PC-3 (cell line): ENCODE measurements around the gene DCTN3. TPM values are rescaled to one million over a fixed set of nuclear protein-coding genes. Genes with fewer than 3 reads are reported as not detected.
A peak's percentile ranks its signal among the peaks of the same experiment; 100 is the strongest.

Experiments
- ATAC-seq: fragments of 200-7000 bp; cut with Tn5 transposase; 2 replicates; pipeline ENCODE4 v1.9.1; 2020; ENCODE audit warnings: mild to moderate bottlenecking, moderate library complexity
- BruUV-seq: library from RNA; stranded (reverse); fragments of 400-500 nt; replicated peaks from 2 replicates; lab custom pipeline; 2021; lab: Mats Ljungman, UMichigan
- CTCF ChIA-PET: fragments of 300-600 bp; sonication (Branson Sonifier 250); formaldehyde crosslinking; loops from one replicate; lab custom pipeline; 2022; ENCODE audit warnings: antibody characterized with exemption; lab: Charles Lee
- POLR2A ChIA-PET: fragments of 300-600 bp; sonication (Branson Sonifier 250); formaldehyde crosslinking; loops from one replicate; lab custom pipeline; 2022; ENCODE audit warnings: antibody characterized with exemption; ENCODE audit not compliant: unreplicated experiment; lab: Charles Lee
- DNase-seq: peaks from one replicate; pipeline ENCODE4 v3.0.0-alpha.2; 2015
- H2AFZ ChIP-seq: fragments of 300-600 bp; sonication (generic); 2 replicates; pipeline ENCODE4 v1.6.0; 2016; ENCODE audit warnings: antibody characterized with exemption, low read length
- H3F3A ChIP-seq: fragments of 300-600 bp; sonication (generic); one replicate; pipeline ENCODE4 v1.6.0; 2017; ENCODE audit warnings: antibody characterized with exemption, low read length, control low read depth, mild to moderate bottlenecking; ENCODE audit not compliant: unreplicated experiment
- H3K27ac ChIP-seq: fragments of 300-600 bp; sonication (generic); 2 replicates; pipeline ENCODE4 v1.5.1; 2016; ENCODE audit warnings: mild to moderate bottlenecking, low read length
- H3K27me3 ChIP-seq: fragments of 300-600 bp; sonication (generic); 2 replicates; pipeline ENCODE4 v1.6.1; 2016; ENCODE audit warnings: low read length, mixed read lengths
- H3K36me3 ChIP-seq: fragments of 300-600 bp; sonication (generic); 2 replicates; pipeline ENCODE4 v1.6.1; 2016; ENCODE audit warnings: low read depth, mixed run types, low read length, mixed read lengths
- H3K4me1 ChIP-seq: fragments of 300-600 bp; sonication (generic); 2 replicates; pipeline ENCODE4 v1.5.1; 2016; ENCODE audit warnings: low read length; ENCODE audit not compliant: insufficient read depth
- H3K4me2 ChIP-seq: fragments of 300-600 bp; sonication (generic); 2 replicates; pipeline ENCODE4 v1.6.0; 2016; ENCODE audit warnings: low read length
- H3K4me3 ChIP-seq: fragments of 300-600 bp; sonication (generic); 2 replicates; pipeline ENCODE4 v1.5.1; 2016; ENCODE audit warnings: mild to moderate bottlenecking, low read length, mixed read lengths
- H3K79me2 ChIP-seq: fragments of 300-600 bp; sonication (generic); 2 replicates; pipeline ENCODE4 v1.6.1; 2017; ENCODE audit warnings: low read length, mixed read lengths
- H3K9ac ChIP-seq: fragments of 300-600 bp; sonication (generic); 2 replicates; pipeline ENCODE4 v1.6.0; 2016; ENCODE audit warnings: mild to moderate bottlenecking, low read length
- H3K9me2 ChIP-seq: fragments of 300-600 bp; sonication (generic); replicated peaks from 2 replicates; pipeline ENCODE4 v1.6.1; 2016; ENCODE audit warnings: mixed run types, low read length, mixed read lengths
- H3K9me3 ChIP-seq: fragments of 300-600 bp; sonication (generic); 2 replicates; pipeline ENCODE4 v1.6.1; 2016; ENCODE audit warnings: low read length, mixed read lengths
- H4K20me1 ChIP-seq: fragments of 300-600 bp; sonication (generic); 2 replicates; pipeline ENCODE4 v1.6.1; 2016; ENCODE audit warnings: low read length, mixed read lengths
- EZH2 ChIP-seq: fragments of 300-600 bp; sonication (generic); IDR thresholded peaks from one replicate; pipeline ENCODE4 v1.6.1; 2017; ENCODE audit warnings: antibody characterized with exemption, mild to moderate bottlenecking, low read length; ENCODE audit not compliant: unreplicated experiment
- EZH2phosphoT487 ChIP-seq: fragments of 300-600 bp; sonication (generic); IDR thresholded peaks from 2 replicates; pipeline ENCODE4 v1.6.1; 2018; ENCODE audit warnings: mild to moderate bottlenecking, antibody characterized with exemption, low read length, borderline replicate concordance
- intact Hi-C: fragments of 100-400 bp; cut with micrococcal nuclease; formaldehyde crosslinking; loops from 2 replicates; pipeline ENCODE4 v1.9.0; 2023
- total RNA-seq: library from RNA; depleted of rRNA; stranded (reverse); fragments of >200 nt; gene quantifications from 2 replicates; pipeline ENCODE4 v1.2.3, GENCODE V29; 2014
- TF ChIP-seq, protein P1 (sequence below): fragments of 300-600 bp; sonication (generic); conservative IDR thresholded peaks from 2 replicates; pipeline ENCODE4 v1.5.1; 2017; ENCODE audit warnings: antibody characterized with exemption, low read depth, mild to moderate bottlenecking, low read length

The DCTN3 gene
- total RNA-seq, 1 experiment from 2014 or later: 102 TPM

DNA sequence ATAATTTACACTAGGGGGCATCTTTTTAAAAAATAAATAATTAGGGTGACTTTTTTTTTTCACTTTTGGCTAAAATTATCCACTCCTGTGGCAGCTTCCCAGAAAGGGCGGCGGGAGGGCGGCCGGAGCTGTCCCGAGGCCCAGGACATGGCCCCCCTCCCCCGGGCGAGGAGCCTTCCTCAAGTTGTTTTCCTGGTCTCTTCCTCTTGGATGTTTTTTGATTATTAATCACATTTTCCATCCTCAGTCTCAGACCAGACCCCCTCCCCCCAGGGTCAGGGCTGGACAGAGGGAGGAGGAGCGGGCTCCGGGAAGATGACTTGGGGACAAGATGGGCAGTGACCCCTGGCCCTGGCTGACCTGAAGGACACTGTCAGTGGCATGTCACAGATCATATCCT lies 26.1 kb downstream of the DCTN3 start:
- Histone ChIP-seq H2AFZ (no peak overlapping the region), H3K9ac (no peak overlapping the region), H3F3A (no peaks in the 10 kb centered on the region), H3K79me2 (no peaks in the 10 kb centered on the region), H3K27ac (no peak overlapping the region), H3K4me3 (no peak overlapping the region), H3K9me3 (no peaks in the 10 kb centered on the region), H3K4me1 (no peaks in the 10 kb centered on the region), H4K20me1 (no peaks in the 10 kb centered on the region), H3K36me3 (no peaks in the 10 kb centered on the region), H3K4me2 (no peak overlapping the region), H3K9me2 (no peaks in the 10 kb centered on the region), H3K27me3 (peaks cover 23% of the 10 kb centered on the region)
- TF ChIP-seq, protein P1, sequence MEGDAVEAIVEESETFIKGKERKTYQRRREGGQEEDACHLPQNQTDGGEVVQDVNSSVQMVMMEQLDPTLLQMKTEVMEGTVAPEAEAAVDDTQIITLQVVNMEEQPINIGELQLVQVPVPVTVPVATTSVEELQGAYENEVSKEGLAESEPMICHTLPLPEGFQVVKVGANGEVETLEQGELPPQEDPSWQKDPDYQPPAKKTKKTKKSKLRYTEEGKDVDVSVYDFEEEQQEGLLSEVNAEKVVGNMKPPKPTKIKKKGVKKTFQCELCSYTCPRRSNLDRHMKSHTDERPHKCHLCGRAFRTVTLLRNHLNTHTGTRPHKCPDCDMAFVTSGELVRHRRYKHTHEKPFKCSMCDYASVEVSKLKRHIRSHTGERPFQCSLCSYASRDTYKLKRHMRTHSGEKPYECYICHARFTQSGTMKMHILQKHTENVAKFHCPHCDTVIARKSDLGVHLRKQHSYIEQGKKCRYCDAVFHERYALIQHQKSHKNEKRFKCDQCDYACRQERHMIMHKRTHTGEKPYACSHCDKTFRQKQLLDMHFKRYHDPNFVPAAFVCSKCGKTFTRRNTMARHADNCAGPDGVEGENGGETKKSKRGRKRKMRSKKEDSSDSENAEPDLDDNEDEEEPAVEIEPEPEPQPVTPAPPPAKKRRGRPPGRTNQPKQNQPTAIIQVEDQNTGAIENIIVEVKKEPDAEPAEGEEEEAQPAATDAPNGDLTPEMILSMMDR: no peak
- TF ChIP-seq EZH2phosphoT487 (no peak), EZH2 (no peak)
- no TSS peak for BruUV-seq
- ChIA-PET POLR2A (no interaction called here), CTCF (interaction anchor here (0.6 kb wide), 1 partner anchor 39 kb away, joined by 3 read pairs; no protein-coding TSS in a partner anchor)
- ATAC-seq (no peak), DNase-seq (no peak)
- intact Hi-C loops: loop anchor here (5.0 kb wide), 2 partner anchors 92 to 157 kb away; no protein-coding TSS in a partner anchor

DNA sequence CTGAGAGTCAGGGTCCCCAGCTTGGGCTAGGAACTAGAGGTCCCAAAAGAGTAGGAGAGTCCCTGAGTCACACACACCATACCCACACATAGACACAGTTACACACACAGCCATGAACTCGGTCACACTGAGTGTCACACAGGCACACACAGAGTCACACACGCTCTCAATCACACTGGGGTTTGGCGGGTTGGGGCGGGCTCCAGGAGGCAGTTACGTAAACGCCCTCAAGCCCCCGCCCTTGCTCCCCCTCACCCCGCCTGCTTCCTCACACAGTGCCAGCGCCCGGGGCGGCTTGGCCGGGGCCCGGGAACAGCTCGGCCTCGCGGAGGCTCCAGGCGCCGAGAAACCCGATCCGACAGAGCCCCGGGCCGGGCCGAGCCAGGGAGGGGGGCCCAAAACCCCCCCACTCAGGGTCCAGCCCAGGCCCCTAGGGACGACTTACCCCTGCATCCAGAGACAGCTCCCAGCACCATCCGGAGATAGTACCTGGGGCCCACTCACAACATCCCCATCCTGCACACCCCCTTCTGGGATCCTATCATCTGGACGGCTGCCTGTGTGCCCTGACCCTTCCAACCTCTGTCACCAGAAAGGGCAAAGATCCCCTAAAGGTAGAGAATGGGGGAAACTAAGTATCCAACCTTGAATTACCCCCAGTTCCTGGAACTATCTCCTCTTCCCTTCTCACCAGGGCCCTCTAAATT lies 27.2 kb downstream of the DCTN3 start:
- Histone ChIP-seq H3K9me3 (no peaks in the 10 kb centered on the region), H3K79me2 (no peaks in the 10 kb centered on the region), H3K4me3 (no peak overlapping the region), H3K9ac (no peak overlapping the region), H3K36me3 (no peaks in the 10 kb centered on the region), H3K27me3 (peaks cover 35% of the 10 kb centered on the region), H3K4me2 (0 out of 2 replicates have a peak overlapping the region, but pooled peaks have one; percentile 29), H3K9me2 (no peaks in the 10 kb centered on the region), H3K4me1 (no peaks in the 10 kb centered on the region), H4K20me1 (no peaks in the 10 kb centered on the region), H3K27ac (no peak overlapping the region), H2AFZ (no peak overlapping the region), H3F3A (no peaks in the 10 kb centered on the region)
- ATAC-seq (peak; percentile 14; the same call in 1 of the 2 replicates), DNase-seq (peak; percentile 12)
- no TSS peak for BruUV-seq
- ChIA-PET CTCF (interaction anchor here (1.7 kb wide), 1 partner anchor 91 kb away, joined by 15 read pairs; no protein-coding TSS in a partner anchor), POLR2A (no interaction called here)
- TF ChIP-seq, protein P1: no peak
- TF ChIP-seq EZH2 (no peak), EZH2phosphoT487 (no peak)
- intact Hi-C loops: loop anchor here (5.0 kb wide), 2 partner anchors 91 to 156 kb away; no protein-coding TSS in a partner anchor
